HEK293 (cell line): ENCODE measurements around the gene TRIM44.

Experiments
- CTCF ChIA-PET: fragments of 350-600 bp; formaldehyde crosslinking; extraction: SDS; loops from one replicate; lab custom pipeline; 2021; ENCODE audit warnings: antibody characterized with exemption; lab: Yijun Ruan, JAX
- POLR2A ChIA-PET: fragments of 300-600 bp; formaldehyde crosslinking; extraction: SDS; loops from one replicate; lab custom pipeline; 2020; ENCODE audit warnings: antibody characterized with exemption, inconsistent platforms; lab: Yijun Ruan, JAX
- H3K27ac ChIP-seq: fragments of 200-500 bp; sonication (Bioruptor generic); 2 replicates; pipeline ENCODE4 v1.5.1; 2014; ENCODE audit warnings: low read depth, low read length, control low read depth, inconsistent platforms; ENCODE audit errors: extremely low read depth
- H3K36me3 ChIP-seq, 2 experiments: fragments of 200-500 bp in 1 of 2; sonication (Bioruptor generic) in 1 of 2; 1 replicate in 1 of 2; 2 replicates in 1 of 2; pipeline ENCODE4 v1.5.1; 2014 to 2017; ENCODE audit warnings: inconsistent platforms in 2 of 2, low read length in 2 of 2; ENCODE audit not compliant: control insufficient read depth in 2 of 2, insufficient read depth in 1 of 2
- H3K4me1 ChIP-seq: fragments of 200-500 bp; sonication (Bioruptor generic); 2 replicates; pipeline ENCODE4 v1.5.1; 2014; ENCODE audit warnings: mild to moderate bottlenecking, low read length, inconsistent platforms; ENCODE audit not compliant: control insufficient read depth, insufficient read depth
- H3K4me3 ChIP-seq: 2 replicates; pipeline ENCODE4 v1.5.1; 2011; ENCODE audit warnings: low read depth, mild to moderate bottlenecking, control low read depth, low read length, moderate library complexity
- H3K9me3 ChIP-seq: fragments of 200-500 bp; sonication (Bioruptor generic); 2 replicates; pipeline ENCODE4 v1.5.1; 2014; ENCODE audit warnings: low read depth, low read length, inconsistent platforms; ENCODE audit not compliant: control insufficient read depth, insufficient read depth
- BCL11A ChIP-seq: fragments of 450-650 bp; formaldehyde crosslinking; IDR thresholded peaks from 2 replicates; pipeline ENCODE4 v1.5.1; 2016; ENCODE audit warnings: low read depth, missing biosample characterization, missing genetic modification characterization
- GLI4 ChIP-seq: fragments of 450-650 bp; formaldehyde crosslinking; IDR thresholded peaks from 2 replicates; pipeline ENCODE4 v1.5.1; 2016; ENCODE audit warnings: missing biosample characterization, missing genetic modification characterization
- KLF8 ChIP-seq: fragments of 450-650 bp; formaldehyde crosslinking; IDR thresholded peaks from 2 replicates; pipeline ENCODE4 v1.5.1; 2016; ENCODE audit warnings: missing biosample characterization, missing genetic modification characterization
- SALL2 ChIP-seq: fragments of 450-650 bp; formaldehyde crosslinking; IDR thresholded peaks from 2 replicates; pipeline ENCODE4 v1.5.0; 2017; ENCODE audit warnings: missing biosample characterization, mild to moderate bottlenecking, missing genetic modification characterization, borderline replicate concordance
- ZNF121 ChIP-seq: fragments of 450-650 bp; formaldehyde crosslinking; IDR thresholded peaks from 2 replicates; pipeline ENCODE4 v1.5.1; 2016; ENCODE audit warnings: missing biosample characterization, missing genetic modification characterization
- ZNF157 ChIP-seq: fragments of 450-650 bp; formaldehyde crosslinking; IDR thresholded peaks from 2 replicates; pipeline ENCODE4 v1.5.1; 2016; ENCODE audit warnings: missing biosample characterization, missing genetic modification characterization
- ZNF16 ChIP-seq: fragments of 450-650 bp; formaldehyde crosslinking; IDR thresholded peaks from 2 replicates; pipeline ENCODE4 v1.5.1; 2016; ENCODE audit warnings: low read depth, missing biosample characterization, missing genetic modification characterization
- ZNF311 ChIP-seq: fragments of 450-650 bp; formaldehyde crosslinking; IDR thresholded peaks from 2 replicates; pipeline ENCODE4 v1.5.1; 2017; ENCODE audit warnings: missing biosample characterization, missing genetic modification characterization, borderline replicate concordance
- ZNF335 ChIP-seq: fragments of 450-650 bp; formaldehyde crosslinking; conservative IDR thresholded peaks from 2 replicates; pipeline ENCODE4 v1.5.1; 2016; ENCODE audit warnings: missing biosample characterization, missing genetic modification characterization
- ZNF561 ChIP-seq: fragments of 450-650 bp; IDR thresholded peaks from 2 replicates; pipeline ENCODE4 v1.5.1; 2018; ENCODE audit warnings: missing biosample characterization, missing genetic modification characterization, borderline replicate concordance
- ZNF776 ChIP-seq: fragments of 450-650 bp; formaldehyde crosslinking; IDR thresholded peaks from 2 replicates; pipeline ENCODE4 v1.5.0; 2017; ENCODE audit warnings: missing biosample characterization, missing genetic modification characterization, borderline replicate concordance
- TF ChIP-seq, protein P1 (sequence below): fragments of 450-650 bp; formaldehyde crosslinking; conservative IDR thresholded peaks from 2 replicates; pipeline ENCODE4 v1.5.1; 2016; ENCODE audit warnings: low read depth, missing biosample characterization, missing genetic modification characterization
- TF ChIP-seq, protein P2 (sequence below): fragments of 450-650 bp; IDR thresholded peaks from 2 replicates; pipeline ENCODE4 v1.5.1; 2018; ENCODE audit warnings: missing biosample characterization, mild to moderate bottlenecking, missing genetic modification characterization
- TF ChIP-seq, protein P3 (sequence below): fragments of 450-650 bp; formaldehyde crosslinking; IDR thresholded peaks from 2 replicates; pipeline ENCODE4 v1.5.1; 2016; ENCODE audit warnings: missing biosample characterization, missing genetic modification characterization
- TF ChIP-seq, protein P4 (sequence below): fragments of 450-650 bp; formaldehyde crosslinking; IDR thresholded peaks from 2 replicates; pipeline ENCODE4 v1.5.1; 2017; ENCODE audit warnings: missing biosample characterization, missing genetic modification characterization
- TF ChIP-seq, protein P5 (sequence below): fragments of 450-650 bp; formaldehyde crosslinking; IDR thresholded peaks from 2 replicates; pipeline ENCODE4 v1.5.1; 2016; ENCODE audit warnings: missing biosample characterization, missing genetic modification characterization
- TF ChIP-seq, protein P6 (sequence below): fragments of 450-650 bp; formaldehyde crosslinking; IDR thresholded peaks from 2 replicates; pipeline ENCODE4 v1.5.1; 2017; ENCODE audit warnings: missing biosample characterization, missing genetic modification characterization

The TRIM44 gene

DNA sequence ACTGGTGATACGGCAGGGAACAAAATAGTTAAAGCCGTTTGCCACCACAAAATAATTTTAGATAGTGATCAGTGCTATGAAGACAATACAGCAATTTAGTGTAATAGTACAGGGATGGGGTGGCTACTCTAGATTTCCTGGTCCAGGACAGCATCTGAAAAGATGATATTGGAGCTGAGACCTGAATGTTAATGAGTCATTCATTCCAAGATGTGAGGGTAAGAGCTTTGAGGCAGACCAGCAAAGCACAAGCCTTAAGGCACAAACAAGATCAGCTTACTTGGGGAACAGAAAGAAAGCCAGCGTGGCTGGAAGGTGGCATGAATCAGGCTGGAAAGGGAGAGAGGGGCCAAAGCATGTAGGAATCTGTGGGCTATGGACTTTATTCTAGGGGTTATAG lies 132.3 kb downstream of the TRIM44 start (continued):
- TF ChIP-seq, protein P1, sequence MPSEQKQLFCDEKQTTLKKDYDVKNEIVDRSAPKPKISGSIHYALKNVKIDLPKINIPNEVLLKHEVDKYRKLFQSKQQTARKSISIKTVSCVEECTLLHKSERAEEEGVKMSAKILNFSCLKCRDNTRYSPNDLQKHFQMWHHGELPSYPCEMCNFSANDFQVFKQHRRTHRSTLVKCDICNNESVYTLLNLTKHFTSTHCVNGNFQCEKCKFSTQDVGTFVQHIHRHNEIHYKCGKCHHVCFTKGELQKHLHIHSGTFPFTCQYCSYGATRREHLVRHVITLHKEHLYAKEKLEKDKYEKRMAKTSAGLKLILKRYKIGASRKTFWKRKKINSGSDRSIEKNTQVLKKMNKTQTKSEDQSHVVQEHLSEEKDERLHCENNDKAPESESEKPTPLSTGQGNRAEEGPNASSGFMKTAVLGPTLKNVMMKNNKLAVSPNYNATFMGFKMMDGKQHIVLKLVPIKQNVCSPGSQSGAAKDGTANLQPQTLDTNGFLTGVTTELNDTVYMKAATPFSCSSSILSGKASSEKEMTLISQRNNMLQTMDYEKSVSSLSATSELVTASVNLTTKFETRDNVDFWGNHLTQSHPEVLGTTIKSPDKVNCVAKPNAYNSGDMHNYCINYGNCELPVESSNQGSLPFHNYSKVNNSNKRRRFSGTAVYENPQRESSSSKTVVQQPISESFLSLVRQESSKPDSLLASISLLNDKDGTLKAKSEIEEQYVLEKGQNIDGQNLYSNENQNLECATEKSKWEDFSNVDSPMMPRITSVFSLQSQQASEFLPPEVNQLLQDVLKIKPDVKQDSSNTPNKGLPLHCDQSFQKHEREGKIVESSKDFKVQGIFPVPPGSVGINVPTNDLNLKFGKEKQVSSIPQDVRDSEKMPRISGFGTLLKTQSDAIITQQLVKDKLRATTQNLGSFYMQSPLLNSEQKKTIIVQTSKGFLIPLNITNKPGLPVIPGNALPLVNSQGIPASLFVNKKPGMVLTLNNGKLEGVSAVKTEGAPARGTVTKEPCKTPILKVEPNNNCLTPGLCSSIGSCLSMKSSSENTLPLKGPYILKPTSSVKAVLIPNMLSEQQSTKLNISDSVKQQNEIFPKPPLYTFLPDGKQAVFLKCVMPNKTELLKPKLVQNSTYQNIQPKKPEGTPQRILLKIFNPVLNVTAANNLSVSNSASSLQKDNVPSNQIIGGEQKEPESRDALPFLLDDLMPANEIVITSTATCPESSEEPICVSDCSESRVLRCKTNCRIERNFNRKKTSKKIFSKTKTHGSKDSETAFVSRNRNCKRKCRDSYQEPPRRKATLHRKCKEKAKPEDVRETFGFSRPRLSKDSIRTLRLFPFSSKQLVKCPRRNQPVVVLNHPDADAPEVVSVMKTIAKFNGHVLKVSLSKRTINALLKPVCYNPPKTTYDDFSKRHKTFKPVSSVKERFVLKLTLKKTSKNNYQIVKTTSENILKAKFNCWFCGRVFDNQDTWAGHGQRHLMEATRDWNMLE (tag by site-specific recombination): no peak

DNA sequence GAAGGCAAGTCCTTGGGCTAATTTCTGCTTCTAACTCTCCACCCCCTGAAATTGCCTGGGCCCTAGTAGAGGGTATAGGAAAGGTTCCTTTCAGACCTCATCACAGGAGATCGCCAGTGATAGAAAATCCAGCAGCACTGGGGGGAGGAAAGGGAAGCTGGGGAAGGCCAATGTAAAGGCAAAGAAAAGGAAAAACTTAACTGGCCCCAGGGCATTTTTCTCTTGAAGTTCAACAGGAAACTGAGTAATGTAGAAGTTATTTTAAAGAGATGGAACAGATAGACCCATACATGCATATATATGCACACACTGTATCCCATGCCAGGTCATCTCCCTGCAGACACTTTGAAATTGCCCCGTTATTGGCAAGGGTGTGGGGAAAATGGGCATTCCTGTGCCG lies 134.0 kb downstream of the TRIM44 start:
- TF ChIP-seq SALL2 (no peak), GLI4 (tag by site-specific recombination) (no peak), ZNF121 (tag by site-specific recombination) (no peak), ZNF335 (tag by site-specific recombination) (no peak)
- TF ChIP-seq, protein P2, sequence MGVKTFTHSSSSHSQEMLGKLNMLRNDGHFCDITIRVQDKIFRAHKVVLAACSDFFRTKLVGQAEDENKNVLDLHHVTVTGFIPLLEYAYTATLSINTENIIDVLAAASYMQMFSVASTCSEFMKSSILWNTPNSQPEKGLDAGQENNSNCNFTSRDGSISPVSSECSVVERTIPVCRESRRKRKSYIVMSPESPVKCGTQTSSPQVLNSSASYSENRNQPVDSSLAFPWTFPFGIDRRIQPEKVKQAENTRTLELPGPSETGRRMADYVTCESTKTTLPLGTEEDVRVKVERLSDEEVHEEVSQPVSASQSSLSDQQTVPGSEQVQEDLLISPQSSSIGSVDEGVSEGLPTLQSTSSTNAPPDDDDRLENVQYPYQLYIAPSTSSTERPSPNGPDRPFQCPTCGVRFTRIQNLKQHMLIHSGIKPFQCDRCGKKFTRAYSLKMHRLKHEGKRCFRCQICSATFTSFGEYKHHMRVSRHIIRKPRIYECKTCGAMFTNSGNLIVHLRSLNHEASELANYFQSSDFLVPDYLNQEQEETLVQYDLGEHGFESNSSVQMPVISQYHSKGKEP (tag by site-specific recombination): no peak
- Histone ChIP-seq H3K27ac (no peak overlapping the region), H3K36me3 (no peaks in the 10 kb centered on the region), H3K9me3 (no peaks in the 10 kb centered on the region), H3K4me1 (peaks cover 1% of the 10 kb centered on the region; the same call in 1 of the 2 replicates), H3K4me3 (no peak overlapping the region)
- CTCF ChIA-PET: interaction anchor here (1.1 to 3.6 kb wide), 3 partner anchors 25 to 462 kb away, joined by 3 to 24 read pairs (median 3); no protein-coding TSS in a partner anchor
- POLR2A ChIA-PET: no interaction called here

DNA sequence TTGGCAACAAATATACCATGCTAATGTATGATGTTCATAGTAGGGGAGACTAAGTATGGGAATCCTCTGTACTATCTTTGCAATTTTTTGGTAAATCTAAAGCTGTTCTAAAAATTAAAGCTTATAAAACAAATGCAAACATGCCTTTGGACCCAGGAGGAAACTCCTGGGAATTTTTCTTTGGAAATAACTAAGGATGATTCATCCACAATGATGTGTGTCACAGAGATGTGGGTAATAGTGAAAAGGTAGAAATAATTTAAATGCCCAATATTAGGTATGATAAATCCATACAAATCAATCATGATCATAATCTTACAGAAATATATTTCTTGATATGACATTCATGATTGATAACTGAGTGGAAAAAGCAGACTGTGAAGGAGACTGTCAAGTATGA lies 135.8 kb downstream of the TRIM44 start:
- Histone ChIP-seq H3K36me3 (no peaks in the 10 kb centered on the region), H3K4me1 (no peaks in the 10 kb centered on the region), H3K27ac (no peak overlapping the region), H3K4me3 (no peak overlapping the region), H3K9me3 (no peaks in the 10 kb centered on the region)
- ChIA-PET POLR2A (no interaction called here), CTCF (interaction anchor here (0.6 to 3.6 kb wide), 5 partner anchors 13 to 491 kb away, joined by 3 to 24 read pairs (median 3); no protein-coding TSS in a partner anchor)
- TF ChIP-seq ZNF561: no peak
- TF ChIP-seq ZNF157 (tag by site-specific recombination): no peak
- TF ChIP-seq ZNF16 (tag by site-specific recombination): no peak
- no peak for TF ChIP-seq BCL11A (tag by site-specific recombination)
- TF ChIP-seq, protein P3, sequence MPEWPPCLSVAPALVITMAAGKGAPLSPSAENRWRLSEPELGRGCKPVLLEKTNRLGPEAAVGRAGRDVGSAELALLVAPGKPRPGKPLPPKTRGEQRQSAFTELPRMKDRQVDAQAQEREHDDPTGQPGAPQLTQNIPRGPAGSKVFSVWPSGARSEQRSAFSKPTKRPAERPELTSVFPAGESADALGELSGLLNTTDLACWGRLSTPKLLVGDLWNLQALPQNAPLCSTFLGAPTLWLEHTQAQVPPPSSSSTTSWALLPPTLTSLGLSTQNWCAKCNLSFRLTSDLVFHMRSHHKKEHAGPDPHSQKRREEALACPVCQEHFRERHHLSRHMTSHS (tag by site-specific recombination): no peak
- TF ChIP-seq, protein P4, sequence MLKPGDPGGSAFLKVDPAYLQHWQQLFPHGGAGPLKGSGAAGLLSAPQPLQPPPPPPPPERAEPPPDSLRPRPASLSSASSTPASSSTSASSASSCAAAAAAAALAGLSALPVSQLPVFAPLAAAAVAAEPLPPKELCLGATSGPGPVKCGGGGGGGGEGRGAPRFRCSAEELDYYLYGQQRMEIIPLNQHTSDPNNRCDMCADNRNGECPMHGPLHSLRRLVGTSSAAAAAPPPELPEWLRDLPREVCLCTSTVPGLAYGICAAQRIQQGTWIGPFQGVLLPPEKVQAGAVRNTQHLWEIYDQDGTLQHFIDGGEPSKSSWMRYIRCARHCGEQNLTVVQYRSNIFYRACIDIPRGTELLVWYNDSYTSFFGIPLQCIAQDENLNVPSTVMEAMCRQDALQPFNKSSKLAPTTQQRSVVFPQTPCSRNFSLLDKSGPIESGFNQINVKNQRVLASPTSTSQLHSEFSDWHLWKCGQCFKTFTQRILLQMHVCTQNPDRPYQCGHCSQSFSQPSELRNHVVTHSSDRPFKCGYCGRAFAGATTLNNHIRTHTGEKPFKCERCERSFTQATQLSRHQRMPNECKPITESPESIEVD (tag by site-specific recombination): no peak
- TF ChIP-seq ZNF776 (tag by site-specific recombination): no peak
- TF ChIP-seq, protein P5, sequence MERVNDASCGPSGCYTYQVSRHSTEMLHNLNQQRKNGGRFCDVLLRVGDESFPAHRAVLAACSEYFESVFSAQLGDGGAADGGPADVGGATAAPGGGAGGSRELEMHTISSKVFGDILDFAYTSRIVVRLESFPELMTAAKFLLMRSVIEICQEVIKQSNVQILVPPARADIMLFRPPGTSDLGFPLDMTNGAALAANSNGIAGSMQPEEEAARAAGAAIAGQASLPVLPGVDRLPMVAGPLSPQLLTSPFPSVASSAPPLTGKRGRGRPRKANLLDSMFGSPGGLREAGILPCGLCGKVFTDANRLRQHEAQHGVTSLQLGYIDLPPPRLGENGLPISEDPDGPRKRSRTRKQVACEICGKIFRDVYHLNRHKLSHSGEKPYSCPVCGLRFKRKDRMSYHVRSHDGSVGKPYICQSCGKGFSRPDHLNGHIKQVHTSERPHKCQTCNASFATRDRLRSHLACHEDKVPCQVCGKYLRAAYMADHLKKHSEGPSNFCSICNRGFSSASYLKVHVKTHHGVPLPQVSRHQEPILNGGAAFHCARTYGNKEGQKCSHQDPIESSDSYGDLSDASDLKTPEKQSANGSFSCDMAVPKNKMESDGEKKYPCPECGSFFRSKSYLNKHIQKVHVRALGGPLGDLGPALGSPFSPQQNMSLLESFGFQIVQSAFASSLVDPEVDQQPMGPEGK (tag by site-specific recombination): no peak
- no peak for TF ChIP-seq KLF8 (tag by site-specific recombination)
- TF ChIP-seq, protein P6, sequence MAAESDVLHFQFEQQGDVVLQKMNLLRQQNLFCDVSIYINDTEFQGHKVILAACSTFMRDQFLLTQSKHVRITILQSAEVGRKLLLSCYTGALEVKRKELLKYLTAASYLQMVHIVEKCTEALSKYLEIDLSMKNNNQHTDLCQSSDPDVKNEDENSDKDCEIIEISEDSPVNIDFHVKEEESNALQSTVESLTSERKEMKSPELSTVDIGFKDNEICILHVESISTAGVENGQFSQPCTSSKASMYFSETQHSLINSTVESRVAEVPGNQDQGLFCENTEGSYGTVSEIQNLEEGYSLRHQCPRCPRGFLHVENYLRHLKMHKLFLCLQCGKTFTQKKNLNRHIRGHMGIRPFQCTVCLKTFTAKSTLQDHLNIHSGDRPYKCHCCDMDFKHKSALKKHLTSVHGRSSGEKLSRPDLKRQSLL (tag by site-specific recombination): no peak
- TF ChIP-seq ZNF311: no peak
- TF ChIP-seq, protein P2 (tag by site-specific recombination): no peak
